GM18909 (cell line): ENCODE data around the gene UNC5A.

ENCODE experiments used
- ATAC-seq: cut with Tn5 transposase; IDR thresholded peaks from one replicate; pipeline ENCODE4 v1.9.1; 2021; ENCODE audit warnings: mild to moderate bottlenecking; ENCODE audit not compliant: unreplicated experiment, poor library complexity

UNC5A gene

GRCh38 chr5:176818391-176819098 is 8.2 kb downstream of the UNC5A start:
- peak; percentile 81 for ATAC-seq

GRCh38 chr5:176819476-176819875 is 9.1 kb downstream of the UNC5A start:
- no peak for ATAC-seq

- ATAC-seq: no peak
Measured at GRCh38 chr5:176820937-176821336, 10.6 kb downstream of the UNC5A start.

GRCh38 chr5:176821441-176821840 is 11.1 kb downstream of the UNC5A start:
- ATAC-seq: no peak

- ATAC-seq: no peak
Measured at GRCh38 chr5:176822041-176822792, 11.9 kb downstream of the UNC5A start.

GRCh38 chr5:176822793-176823481 is 12.6 kb downstream of the UNC5A start:
- ATAC-seq: no peak

GRCh38 chr5:176823869-176824412 is 13.6 kb downstream of the UNC5A start:
- ATAC-seq: no peak

GRCh38 chr5:176824604-176825003 is 14.2 kb downstream of the UNC5A start:
- ATAC-seq: no peak

- no peak for ATAC-seq
Measured at GRCh38 chr5:176825234-176825633, 14.9 kb downstream of the UNC5A start.

- no peak for ATAC-seq
Measured at GRCh38 chr5:176825957-176826356, 15.6 kb downstream of the UNC5A start.

GRCh38 chr5:176827736-176828414 is 17.5 kb downstream of the UNC5A start:
- no peak for ATAC-seq

GRCh38 chr5:176829320-176829719 is 19.0 kb downstream of the UNC5A start:
- no peak for ATAC-seq

- no peak for ATAC-seq
Measured at GRCh38 chr5:176830422-176830994, 20.1 kb downstream of the UNC5A start.

- ATAC-seq: no peak
Measured at GRCh38 chr5:176830995-176831423, 20.6 kb downstream of the UNC5A start.

- no peak for ATAC-seq
Measured at GRCh38 chr5:176831425-176831824, 21.1 kb downstream of the UNC5A start.

GRCh38 chr5:176832162-176832561 is 21.8 kb downstream of the UNC5A start:
- no peak for ATAC-seq

GRCh38 chr5:176833286-176833685 is 22.9 kb downstream of the UNC5A start:
- no peak for ATAC-seq

- ATAC-seq: no peak
Measured at GRCh38 chr5:176835918-176836317, 25.6 kb downstream of the UNC5A start.

GRCh38 chr5:176836811-176837706 is 26.7 kb downstream of the UNC5A start:
- ATAC-seq: no peak
